HUES64 (cell line): ENCODE results near the gene NUTF2.

Experiments used
- H3K27ac ChIP-seq: 2 replicates; pipeline ENCODE4 v1.7.0; 2013; ENCODE audit warnings: low read depth, low read length, inconsistent platforms
- H3K27me3 ChIP-seq: 2 replicates; pipeline ENCODE4 v1.6.1; 2013; ENCODE audit warnings: mild to moderate bottlenecking, low read length; ENCODE audit not compliant: insufficient read depth
- H3K36me3 ChIP-seq: 2 replicates; pipeline ENCODE4 v1.6.1; 2013; ENCODE audit warnings: mild to moderate bottlenecking, low read length; ENCODE audit not compliant: insufficient read depth
- H3K4me1 ChIP-seq: 2 replicates; pipeline ENCODE4 v1.6.1; 2013; ENCODE audit warnings: mild to moderate bottlenecking, low read length, moderate library complexity; ENCODE audit not compliant: insufficient read depth
- H3K4me3 ChIP-seq: 2 replicates; pipeline ENCODE4 v1.5.1; 2013; ENCODE audit warnings: mild to moderate bottlenecking, low read length, moderate library complexity
- H3K9ac ChIP-seq: 2 replicates; pipeline ENCODE4 v1.6.1; 2013; ENCODE audit warnings: mild to moderate bottlenecking, low read depth, low read length
- H3K9me3 ChIP-seq: 2 replicates; pipeline ENCODE4 v1.6.1; 2013; ENCODE audit warnings: low read depth, low read length; ENCODE audit not compliant: insufficient read depth
- WGBS: fragments of 150-250, 120-280 bp; methylation state at CpG from one replicate; pipeline ENCODE4 v1.1.7; 2013; ENCODE audit warnings: missing lambda C conversion rate; 5-methylcytosine and 5-hydroxymethylcytosine counted together

NUTF2 gene

GRCh38 chr16:67888331-67888730 lies 41.6 kb downstream of the NUTF2 start:
- no peak overlapping the region for H3K9ac ChIP-seq
- H3K4me3 ChIP-seq, result no peak overlapping the region
- peaks cover 5% of the 10 kb centered on the region for H3K4me1 ChIP-seq
- no peaks in the 10 kb centered on the region for H3K9me3 ChIP-seq
- 93% methylated on average over 3 of the region's 3 CpGs for WGBS
- H3K36me3 ChIP-seq, result peaks cover 8% of the 10 kb centered on the region
- H3K27ac ChIP-seq, result no peak overlapping the region
- H3K27me3 ChIP-seq, result no peaks in the 10 kb centered on the region

- WGBS, result 70% methylated on average over 3 of the region's 5 CpGs
- H3K9ac ChIP-seq, result peak overlapping the region; percentile 55
- H3K27me3 ChIP-seq, result no peaks in the 10 kb centered on the region
- peak overlapping the region; percentile 17; the same call in 1 of the 2 replicates for H3K27ac ChIP-seq
- H3K36me3 ChIP-seq, result no peaks in the 10 kb centered on the region
- no peaks in the 10 kb centered on the region for H3K9me3 ChIP-seq
- peaks cover 12% of the 10 kb centered on the region; the same call in 1 of the 2 replicates for H3K4me1 ChIP-seq
- H3K4me3 ChIP-seq, result peak overlapping the region; percentile 61
These were observed 45.6 kb downstream of the NUTF2 start for GRCh38 chr16:67892375-67892774.

- peak within 1 kb of the TSS; percentile 99 for H3K9ac ChIP-seq
- H3K36me3 ChIP-seq, result no peaks in the 10 kb centered on the region
These were observed 46.4 kb downstream of the NUTF2 start, which contains the start of gene PSKH1 for GRCh38 chr16:67892899-67893742. PSKH1 (plus strand) TSS chr16:67893254; CDS start chr16:67908750, 15,496 bp downstream.

GRCh38 chr16:67893743-67894399 lies 47.1 kb downstream of the NUTF2 start:
- Histone ChIP-seq H3K9ac (peak overlapping the region; percentile 99), H3K36me3 (no peaks in the 10 kb centered on the region), H3K4me3 (peak overlapping the region; percentile 100), H3K9me3 (no peaks in the 10 kb centered on the region), H3K27me3 (no peaks in the 10 kb centered on the region), H3K4me1 (peaks cover 12% of the 10 kb centered on the region; the same call in 1 of the 2 replicates), H3K27ac (peak overlapping the region; percentile 90)
- 40% methylated on average over 14 of the region's 14 CpGs for WGBS

More at GRCh38 chr16:67892899-67893742, 46.4 kb downstream of the NUTF2 start, which contains the start of gene PSKH1:
- peak within 1 kb of the TSS; percentile 100 for H3K4me3 ChIP-seq
- no peaks in the 10 kb centered on the region for H3K27me3 ChIP-seq
- peaks cover 12% of the 10 kb centered on the region; the same call in 1 of the 2 replicates for H3K4me1 ChIP-seq
- peak within 1 kb of the TSS; percentile 90 for H3K27ac ChIP-seq
- WGBS, result under 1% methylated on average over 90 of the region's 90 CpGs
- H3K9me3 ChIP-seq, result no peaks in the 10 kb centered on the region

GRCh38 chr16:67897231-67897630 lies 50.5 kb downstream of the NUTF2 start:
- Histone ChIP-seq H3K36me3 (no peaks in the 10 kb centered on the region), H3K4me3 (no peak overlapping the region), H3K9ac (no peak overlapping the region), H3K27me3 (no peaks in the 10 kb centered on the region), H3K27ac (no peak overlapping the region), H3K4me1 (peaks cover 12% of the 10 kb centered on the region; the same call in 1 of the 2 replicates), H3K9me3 (no peaks in the 10 kb centered on the region)
- WGBS, result 94% methylated on average over 3 of the region's 3 CpGs

GRCh38 chr16:67901734-67902133 lies 55.0 kb downstream of the NUTF2 start:
- no peaks in the 10 kb centered on the region for H3K27me3 ChIP-seq
- H3K9me3 ChIP-seq, result no peaks in the 10 kb centered on the region
- no peak overlapping the region for H3K4me3 ChIP-seq
- H3K9ac ChIP-seq, result no peak overlapping the region
- no peak overlapping the region for H3K27ac ChIP-seq
- H3K36me3 ChIP-seq, result no peaks in the 10 kb centered on the region
- 96% methylated on average over 5 of the region's 5 CpGs for WGBS
- no peaks in the 10 kb centered on the region for H3K4me1 ChIP-seq

GRCh38 chr16:67902831-67903230 lies 56.1 kb downstream of the NUTF2 start:
- Histone ChIP-seq H3K9me3 (no peaks in the 10 kb centered on the region), H3K27me3 (no peaks in the 10 kb centered on the region), H3K27ac (no peak overlapping the region), H3K36me3 (no peaks in the 10 kb centered on the region), H3K9ac (no peak overlapping the region), H3K4me3 (no peak overlapping the region), H3K4me1 (no peaks in the 10 kb centered on the region)
- 92% methylated on average over 4 of the region's 4 CpGs for WGBS

GRCh38 chr16:67907397-67908180 lies 60.9 kb downstream of the NUTF2 start:
- H3K27ac ChIP-seq, result no peak overlapping the region
- H3K4me3 ChIP-seq, result no peak overlapping the region
- H3K9me3 ChIP-seq, result no peaks in the 10 kb centered on the region
- no peak overlapping the region for H3K9ac ChIP-seq
- no peaks in the 10 kb centered on the region for H3K4me1 ChIP-seq
- H3K36me3 ChIP-seq, result peaks cover 26% of the 10 kb centered on the region
- H3K27me3 ChIP-seq, result no peaks in the 10 kb centered on the region
- WGBS, result 92% methylated on average over 11 of the region's 11 CpGs

- no peak overlapping the region for H3K9ac ChIP-seq
- no peak overlapping the region for H3K27ac ChIP-seq
- H3K9me3 ChIP-seq, result no peaks in the 10 kb centered on the region
- H3K4me3 ChIP-seq, result no peak overlapping the region
- H3K36me3 ChIP-seq, result peaks cover 26% of the 10 kb centered on the region
- no peaks in the 10 kb centered on the region for H3K4me1 ChIP-seq
- H3K27me3 ChIP-seq, result no peaks in the 10 kb centered on the region
- 97% methylated on average over 36 of the region's 36 CpGs for WGBS
These were observed 62.5 kb downstream of the NUTF2 start for GRCh38 chr16:67909056-67909742.

GRCh38 chr16:67910158-67910557 lies 63.4 kb downstream of the NUTF2 start:
- Histone ChIP-seq H3K27me3 (no peaks in the 10 kb centered on the region), H3K36me3 (peaks cover 26% of the 10 kb centered on the region), H3K4me3 (no peak overlapping the region), H3K27ac (no peak overlapping the region), H3K9ac (no peak overlapping the region), H3K4me1 (peaks cover 6% of the 10 kb centered on the region), H3K9me3 (no peaks in the 10 kb centered on the region)
- 91% methylated on average over 2 of the region's 2 CpGs for WGBS
